Esophagus muscularis mucosa (tissue), 3 donors: ENCODE data around the gene NCKIPSD.

Experiments used
- CTCF ChIP-seq, 3 experiments: fragments of 200-600 bp in 2 of 3; fragments of 450-650 bp in 1 of 3; sonication (generic) in 2 of 3; IDR thresholded peaks; one replicate each; pipeline ENCODE4 v1.5.1; 2017 to 2019; ENCODE audit warnings: antibody characterized with exemption in 3 of 3, mild to moderate bottlenecking in 2 of 3, moderate library complexity in 1 of 3
- POLR2A ChIP-seq: fragments of 450-650 bp; IDR thresholded peaks from one replicate; pipeline ENCODE4 v1.6.1; 2017; ENCODE audit warnings: antibody characterized with exemption, moderate library complexity, mild to moderate bottlenecking, low read depth

GRCh38 chr3:48702320-48702920 is 16.7 kb upstream of the NCKIPSD start:
- TF ChIP-seq POLR2A (no peak), CTCF (IDR thresholded peaks at IDR 0.05) (no peak)
